ENCODE data around the gene ELL2. TPM values are rescaled to one million over a fixed set of nuclear protein-coding genes. Genes with fewer than 3 reads are reported as not detected.
"Not testable (repeated sequence)": the region's sequence is repeated elsewhere in the genome, so short reads cannot be mapped to it uniquely, and the experiment has no call there.

Gene ELL2
- total and polyA plus RNA-seq, 2 donors (not counting 1 experiment from before 2014, with no cell fraction given), result 7.2 to 27.0 TPM

- H2AFZ ChIP-seq (ENCODE audit: insufficient read depth, low read depth, low read length, poor library complexity, severe bottlenecking); intact Hi-C loops (cut with micrococcal nuclease); H4K20me1 ChIP-seq (ENCODE audit: control insufficient read depth, insufficient read depth, low read length, poor library complexity, severe bottlenecking); H3K9me3 ChIP-seq (ENCODE audit: control extremely low read depth in 1 of 3, control insufficient read depth in 2 of 3, insufficient read depth in 1 of 3, low read length in 2 of 3); H3K36me3 ChIP-seq (replicated peaks in 1 of 2; ENCODE audit: control extremely low read depth in 1 of 2, control insufficient read depth in 1 of 2, extremely low read depth in 1 of 2, insufficient read depth in 2 of 2, low read length in 1 of 2); H3K79me2 ChIP-seq (ENCODE audit: control insufficient read depth, insufficient read depth, low read length); H3K27me3 Mint-ChIP-seq; H3K27me3 ChIP-seq (replicated peaks in 1 of 4; ENCODE audit: control extremely low read depth in 1 of 4, control insufficient read depth in 3 of 4, insufficient read depth in 4 of 4, low read length in 3 of 4); H3K9me3 Mint-ChIP-seq (ENCODE audit: insufficient read depth); H3K9ac ChIP-seq (ENCODE audit: low read length): not testable (repeated sequence)
- Mint-ChIP-seq H3K4me1 (peaks cover 30% of the 10 kb centered on the region), H3K27ac (peak overlapping the region; percentile 79), H3K4me3 (peak overlapping the region; percentile 49)
- ChIA-PET POLR2A (interaction anchor here (0.7 kb wide), 2 partner anchors 52 to 59 kb away, joined by 3 to 4 read pairs; no protein-coding TSS in a partner anchor), CTCF (interaction anchor here (1.0 to 2.8 kb wide), 5 partner anchors 10 to 468 kb away, joined by 3 to 14 read pairs (median 7); no protein-coding TSS in a partner anchor)
- H3K27ac ChIP-seq (ENCODE audit: low read length in 2 of 2), result peak overlapping the region; percentile 42 to 71
- peak overlapping the region; percentile 62 for H3K4me2 ChIP-seq (replicated peaks; ENCODE audit: low read depth, low read length, poor library complexity, severe bottlenecking)
- DNase-seq, result peak; percentile 62
- 0% methylated on average over 1 of the region's 3 CpGs for WGBS (ENCODE audit: insufficient coverage)
- ATAC-seq (ENCODE audit: low read depth), result peak; percentile 71
- peak overlapping the region in 1 of 5 experiments; percentile 26 for H3K4me3 ChIP-seq (ENCODE audit: control extremely low read depth in 1 of 5, extremely low read depth in 1 of 5, insufficient read depth in 1 of 5, low read depth in 2 of 5, low read length in 4 of 5)
- peaks cover 25 to 26% of the 10 kb centered on the region in 2 donors for H3K4me1 ChIP-seq (ENCODE audit: control insufficient read depth in 2 of 2, insufficient read depth in 2 of 2, low read length in 2 of 2)
These were observed 92.3 kb downstream of the ELL2 start for GRCh38 chr5:95869173-95869855.

- H3K9me3 Mint-ChIP-seq (ENCODE audit: insufficient read depth), result no peaks in the 10 kb centered on the region
- intact Hi-C loops (cut with micrococcal nuclease), result no loop called here
- H3K4me3 Mint-ChIP-seq, result no peak overlapping the region
- H3K4me1 Mint-ChIP-seq, result peaks cover 32% of the 10 kb centered on the region
- ChIA-PET POLR2A (no interaction called here), CTCF (interaction anchor here (1.0 to 2.8 kb wide), 3 partner anchors 9 to 469 kb away, joined by 3 to 14 read pairs (median 7); no protein-coding TSS in a partner anchor)
- ATAC-seq (ENCODE audit: low read depth), result no peak
- no peaks in the 10 kb centered on the region for H3K27me3 ChIP-seq (replicated peaks in 1 of 4; ENCODE audit: control extremely low read depth in 1 of 4, control insufficient read depth in 3 of 4, insufficient read depth in 4 of 4, low read length in 3 of 4)
- no peak overlapping the region for H3K4me3 ChIP-seq (ENCODE audit: control extremely low read depth in 1 of 5, extremely low read depth in 1 of 5, insufficient read depth in 1 of 5, low read depth in 2 of 5, low read length in 4 of 5)
- no peak overlapping the region for H2AFZ ChIP-seq (ENCODE audit: insufficient read depth, low read depth, low read length, poor library complexity, severe bottlenecking)
- H3K36me3 ChIP-seq (replicated peaks in 1 of 2; ENCODE audit: control extremely low read depth in 1 of 2, control insufficient read depth in 1 of 2, extremely low read depth in 1 of 2, insufficient read depth in 2 of 2, low read length in 1 of 2), result no peaks in the 10 kb centered on the region
- no peak for DNase-seq
- peaks cover 25 to 26% of the 10 kb centered on the region in 2 donors for H3K4me1 ChIP-seq (ENCODE audit: control insufficient read depth in 2 of 2, insufficient read depth in 2 of 2, low read length in 2 of 2)
- H3K27me3 Mint-ChIP-seq, result no peaks in the 10 kb centered on the region
- no peaks in the 10 kb centered on the region for H4K20me1 ChIP-seq (ENCODE audit: control insufficient read depth, insufficient read depth, low read length, poor library complexity, severe bottlenecking)
- 100% methylated on average over 4 of the region's 4 CpGs for WGBS (ENCODE audit: insufficient coverage)
- no peak overlapping the region for H3K9ac ChIP-seq (ENCODE audit: low read length)
- H3K27ac ChIP-seq (ENCODE audit: low read length in 2 of 2), result no peak overlapping the region
- no peak overlapping the region for H3K27ac Mint-ChIP-seq
- H3K9me3 ChIP-seq (ENCODE audit: control extremely low read depth in 1 of 3, control insufficient read depth in 2 of 3, insufficient read depth in 1 of 3, low read length in 2 of 3), result peaks cover 0 to 5% (median 0%) of the 10 kb centered on the region in 3 donors
- TF ChIP-seq, protein P1, sequence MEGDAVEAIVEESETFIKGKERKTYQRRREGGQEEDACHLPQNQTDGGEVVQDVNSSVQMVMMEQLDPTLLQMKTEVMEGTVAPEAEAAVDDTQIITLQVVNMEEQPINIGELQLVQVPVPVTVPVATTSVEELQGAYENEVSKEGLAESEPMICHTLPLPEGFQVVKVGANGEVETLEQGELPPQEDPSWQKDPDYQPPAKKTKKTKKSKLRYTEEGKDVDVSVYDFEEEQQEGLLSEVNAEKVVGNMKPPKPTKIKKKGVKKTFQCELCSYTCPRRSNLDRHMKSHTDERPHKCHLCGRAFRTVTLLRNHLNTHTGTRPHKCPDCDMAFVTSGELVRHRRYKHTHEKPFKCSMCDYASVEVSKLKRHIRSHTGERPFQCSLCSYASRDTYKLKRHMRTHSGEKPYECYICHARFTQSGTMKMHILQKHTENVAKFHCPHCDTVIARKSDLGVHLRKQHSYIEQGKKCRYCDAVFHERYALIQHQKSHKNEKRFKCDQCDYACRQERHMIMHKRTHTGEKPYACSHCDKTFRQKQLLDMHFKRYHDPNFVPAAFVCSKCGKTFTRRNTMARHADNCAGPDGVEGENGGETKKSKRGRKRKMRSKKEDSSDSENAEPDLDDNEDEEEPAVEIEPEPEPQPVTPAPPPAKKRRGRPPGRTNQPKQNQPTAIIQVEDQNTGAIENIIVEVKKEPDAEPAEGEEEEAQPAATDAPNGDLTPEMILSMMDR (IDR thresholded peaks at IDR 0.05), result no peak
- TF ChIP-seq EZH2 (IDR thresholded peaks at IDR 0.05; ENCODE audit: borderline replicate concordance, insufficient read depth, low read depth, low read length, poor library complexity, severe bottlenecking), result no peak
- H3K79me2 ChIP-seq (ENCODE audit: control insufficient read depth, insufficient read depth, low read length), result no peaks in the 10 kb centered on the region
- H3K4me2 ChIP-seq (replicated peaks; ENCODE audit: low read depth, low read length, poor library complexity, severe bottlenecking), result no peak overlapping the region
These were observed 93.5 kb downstream of the ELL2 start for GRCh38 chr5:95868136-95868535.
